Measurements from ENCODE around the gene SNX1.

DNA sequence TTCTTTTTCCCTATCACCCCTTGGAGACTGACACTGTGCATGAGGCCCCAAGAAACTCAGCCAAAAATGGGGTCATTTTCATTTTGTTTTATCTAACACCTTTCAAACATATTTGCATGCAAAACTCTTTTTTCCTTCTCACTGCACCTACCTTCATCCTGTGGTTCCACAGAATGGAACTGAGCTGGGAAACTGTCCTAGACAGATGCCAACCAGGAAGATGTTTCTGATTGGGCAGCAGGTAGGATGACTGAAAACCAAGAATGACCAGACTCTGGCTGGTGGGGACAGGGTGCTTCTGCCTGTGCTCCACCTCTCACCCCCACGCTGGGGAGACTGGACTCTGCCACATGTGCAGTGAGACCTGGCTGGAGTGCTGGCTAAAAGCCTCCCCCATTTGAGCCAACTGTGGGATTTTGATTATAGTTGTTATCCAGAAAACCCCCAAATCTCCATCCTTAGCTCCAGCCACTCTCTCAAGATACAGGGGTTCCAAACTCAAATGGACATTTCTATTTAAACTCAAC, 61.9 kb downstream of the SNX1 start:
- TF ChIP-seq EZH2phosphoT487 (IDR thresholded peaks at IDR 0.05; ENCODE audit: insufficient read depth, low read depth) (no peak), EZH2 (IDR thresholded peaks at IDR 0.05; ENCODE audit: insufficient read depth, poor library complexity, severe bottlenecking) (no peak)
